Measurements from ENCODE around the gene TTLL11.
A peak's percentile ranks its signal among the peaks of the same experiment; 100 is the strongest.

Gene TTLL11

GRCh38 chr9:122125158-122125508 lies 32.0 kb upstream of the TTLL11 start:
- Histone ChIP-seq H3K9me3 (ENCODE audit: severe bottlenecking) (no peaks in the 10 kb centered on the region), H3K4me1 (ENCODE audit: insufficient read depth, poor library complexity, severe bottlenecking) (peaks cover 11% of the 10 kb centered on the region), H3K27me3 (ENCODE audit: insufficient read depth, poor library complexity, severe bottlenecking) (no peaks in the 10 kb centered on the region), H3K36me3 (ENCODE audit: low read depth) (no peaks in the 10 kb centered on the region), H3K4me3 (ENCODE audit: severe bottlenecking) (no peak overlapping the region), H3K27ac (ENCODE audit: poor library complexity, severe bottlenecking) (peak overlapping the region; percentile 50)
- DNase-seq (ENCODE audit: low spot score) (no peak), ATAC-seq (ENCODE audit: low read depth) (peak; percentile 79)
- peak; percentile 95 for TF ChIP-seq CTCF (IDR thresholded peaks at IDR 0.05; ENCODE audit: poor library complexity, severe bottlenecking)

DNA sequence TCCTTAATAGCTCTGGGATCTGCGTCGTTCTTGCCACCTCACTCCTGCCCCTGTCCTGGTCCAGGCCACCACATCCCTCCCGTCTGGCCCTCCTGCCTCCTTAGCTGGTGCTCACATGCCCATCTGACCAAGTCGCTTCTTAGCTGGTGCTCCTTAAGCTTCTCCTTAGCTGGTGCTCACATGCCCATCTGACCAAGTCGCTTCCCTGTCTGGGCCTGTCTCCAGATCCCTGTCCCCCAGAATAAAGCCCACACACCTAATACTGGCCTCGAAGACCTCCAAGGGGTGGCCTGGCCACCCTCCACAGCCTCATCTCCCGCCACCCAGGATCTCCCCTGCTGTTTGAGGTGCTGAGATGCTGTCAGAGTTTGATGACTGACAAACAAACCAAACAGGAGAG lies 31.4 kb upstream of the TTLL11 start:
- no peak for DNase-seq (ENCODE audit: low spot score)
- Histone ChIP-seq H3K9me3 (ENCODE audit: severe bottlenecking) (no peaks in the 10 kb centered on the region), H3K4me3 (ENCODE audit: severe bottlenecking) (no peak overlapping the region), H3K27ac (ENCODE audit: poor library complexity, severe bottlenecking) (no peak overlapping the region), H3K36me3 (ENCODE audit: low read depth) (no peaks in the 10 kb centered on the region), H3K4me1 (ENCODE audit: insufficient read depth, poor library complexity, severe bottlenecking) (peaks cover 11% of the 10 kb centered on the region), H3K27me3 (ENCODE audit: insufficient read depth, poor library complexity, severe bottlenecking) (no peaks in the 10 kb centered on the region)
- no peak for ATAC-seq (ENCODE audit: low read depth)
- no peak for TF ChIP-seq CTCF (IDR thresholded peaks at IDR 0.05; ENCODE audit: poor library complexity, severe bottlenecking)

- no peak for TF ChIP-seq CTCF (IDR thresholded peaks at IDR 0.05; ENCODE audit: poor library complexity, severe bottlenecking)
- H3K4me1 ChIP-seq (ENCODE audit: insufficient read depth, poor library complexity, severe bottlenecking): peaks cover 11% of the 10 kb centered on the region
- no peaks in the 10 kb centered on the region for H3K9me3 ChIP-seq (ENCODE audit: severe bottlenecking)
- H3K27ac ChIP-seq (ENCODE audit: poor library complexity, severe bottlenecking): no peak overlapping the region
- H3K36me3 ChIP-seq (ENCODE audit: low read depth): no peaks in the 10 kb centered on the region
- H3K27me3 ChIP-seq (ENCODE audit: insufficient read depth, poor library complexity, severe bottlenecking): no peaks in the 10 kb centered on the region
- DNase-seq (ENCODE audit: low spot score): no peak
- no peak for ATAC-seq (ENCODE audit: low read depth)
- no peak overlapping the region for H3K4me3 ChIP-seq (ENCODE audit: severe bottlenecking)
Observed at GRCh38 chr9:122124048-122124447, 30.9 kb upstream of the TTLL11 start.

- Histone ChIP-seq H3K4me1 (ENCODE audit: insufficient read depth, poor library complexity, severe bottlenecking) (peaks cover 11% of the 10 kb centered on the region), H3K4me3 (ENCODE audit: severe bottlenecking) (no peak overlapping the region), H3K36me3 (ENCODE audit: low read depth) (no peaks in the 10 kb centered on the region), H3K27me3 (ENCODE audit: insufficient read depth, poor library complexity, severe bottlenecking) (no peaks in the 10 kb centered on the region), H3K27ac (ENCODE audit: poor library complexity, severe bottlenecking) (no peak overlapping the region), H3K9me3 (ENCODE audit: severe bottlenecking) (no peaks in the 10 kb centered on the region)
- ATAC-seq (ENCODE audit: low read depth) (no peak), DNase-seq (ENCODE audit: low spot score) (no peak)
- peak; percentile 79 for TF ChIP-seq CTCF (IDR thresholded peaks at IDR 0.05; ENCODE audit: poor library complexity, severe bottlenecking)
Observed at GRCh38 chr9:122122903-122123632, 30.0 kb upstream of the TTLL11 start.

DNA sequence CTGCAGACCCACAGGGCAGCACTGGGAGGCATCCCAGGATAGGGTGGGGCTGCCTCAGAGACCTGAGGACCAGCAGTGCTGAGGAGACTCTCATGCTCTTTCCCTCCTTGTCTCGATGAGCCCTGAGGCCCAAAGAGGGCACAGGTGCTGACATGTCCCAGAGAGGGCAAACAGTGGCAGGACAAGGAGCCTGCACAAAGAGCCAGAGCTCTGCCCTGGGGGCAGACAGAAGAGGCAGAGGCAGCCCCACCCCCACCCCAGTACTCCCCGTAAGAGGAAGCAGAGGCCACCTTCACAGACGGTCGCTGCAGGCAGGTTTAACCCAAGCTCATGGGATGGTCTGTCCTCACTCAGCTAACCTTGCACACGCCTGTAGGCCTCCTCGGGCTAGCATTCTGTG lies 29.4 kb upstream of the TTLL11 start:
- no peaks in the 10 kb centered on the region for H3K9me3 ChIP-seq (ENCODE audit: severe bottlenecking)
- H3K27me3 ChIP-seq (ENCODE audit: insufficient read depth, poor library complexity, severe bottlenecking): no peaks in the 10 kb centered on the region
- peaks cover 11% of the 10 kb centered on the region for H3K4me1 ChIP-seq (ENCODE audit: insufficient read depth, poor library complexity, severe bottlenecking)
- H3K4me3 ChIP-seq (ENCODE audit: severe bottlenecking): no peak overlapping the region
- ATAC-seq (ENCODE audit: low read depth): no peak
- no peaks in the 10 kb centered on the region for H3K36me3 ChIP-seq (ENCODE audit: low read depth)
- TF ChIP-seq CTCF (IDR thresholded peaks at IDR 0.05; ENCODE audit: poor library complexity, severe bottlenecking): no peak
- DNase-seq (ENCODE audit: low spot score): no peak
- H3K27ac ChIP-seq (ENCODE audit: poor library complexity, severe bottlenecking): no peak overlapping the region

Data from RWPE2 (cell line).